ENCODE results near the gene NSUN2.

DNA sequence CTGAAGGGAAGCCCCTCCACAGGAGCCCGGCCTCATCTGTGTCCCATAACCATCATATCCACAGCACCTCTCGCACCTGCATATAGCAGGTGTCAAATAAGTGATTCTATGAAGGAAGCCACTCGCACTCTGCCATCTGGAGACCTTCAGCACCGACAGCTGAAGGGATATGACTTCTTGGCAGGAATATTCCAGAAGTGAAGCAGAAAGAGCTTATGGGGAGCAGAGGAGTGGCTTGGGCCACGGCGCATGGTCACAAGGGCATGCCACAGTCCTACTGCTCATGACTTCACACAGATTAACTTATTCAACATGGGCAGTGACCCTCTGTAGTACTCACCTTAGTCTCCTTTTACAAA is 80.9 kb downstream of the NSUN2 start:
- TF ChIP-seq, protein P1, sequence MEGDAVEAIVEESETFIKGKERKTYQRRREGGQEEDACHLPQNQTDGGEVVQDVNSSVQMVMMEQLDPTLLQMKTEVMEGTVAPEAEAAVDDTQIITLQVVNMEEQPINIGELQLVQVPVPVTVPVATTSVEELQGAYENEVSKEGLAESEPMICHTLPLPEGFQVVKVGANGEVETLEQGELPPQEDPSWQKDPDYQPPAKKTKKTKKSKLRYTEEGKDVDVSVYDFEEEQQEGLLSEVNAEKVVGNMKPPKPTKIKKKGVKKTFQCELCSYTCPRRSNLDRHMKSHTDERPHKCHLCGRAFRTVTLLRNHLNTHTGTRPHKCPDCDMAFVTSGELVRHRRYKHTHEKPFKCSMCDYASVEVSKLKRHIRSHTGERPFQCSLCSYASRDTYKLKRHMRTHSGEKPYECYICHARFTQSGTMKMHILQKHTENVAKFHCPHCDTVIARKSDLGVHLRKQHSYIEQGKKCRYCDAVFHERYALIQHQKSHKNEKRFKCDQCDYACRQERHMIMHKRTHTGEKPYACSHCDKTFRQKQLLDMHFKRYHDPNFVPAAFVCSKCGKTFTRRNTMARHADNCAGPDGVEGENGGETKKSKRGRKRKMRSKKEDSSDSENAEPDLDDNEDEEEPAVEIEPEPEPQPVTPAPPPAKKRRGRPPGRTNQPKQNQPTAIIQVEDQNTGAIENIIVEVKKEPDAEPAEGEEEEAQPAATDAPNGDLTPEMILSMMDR (IDR thresholded peaks at IDR 0.05; ENCODE audit: low read length) = no peak
- no peak for TF ChIP-seq EZH2phosphoT487 (IDR thresholded peaks at IDR 0.05; ENCODE audit: low read length)
